ENCODE data around the gene FSTL1.
A peak's percentile ranks its signal among the peaks of the same experiment; 100 is the strongest.

The FSTL1 gene

GRCh38 chr3:120348991-120349854 lies 101.6 kb downstream of the FSTL1 start, which contains the start of gene LRRC58:
LRRC58 (minus strand) TSS chr3:120349354; CDS start chr3:120349243, 111 bp downstream.
- DNase-seq, result peak; percentile 80 to 87

- no peak for DNase-seq
Measured at GRCh38 chr3:120348065-120348990, 102.5 kb downstream of the FSTL1 start.

DNA sequence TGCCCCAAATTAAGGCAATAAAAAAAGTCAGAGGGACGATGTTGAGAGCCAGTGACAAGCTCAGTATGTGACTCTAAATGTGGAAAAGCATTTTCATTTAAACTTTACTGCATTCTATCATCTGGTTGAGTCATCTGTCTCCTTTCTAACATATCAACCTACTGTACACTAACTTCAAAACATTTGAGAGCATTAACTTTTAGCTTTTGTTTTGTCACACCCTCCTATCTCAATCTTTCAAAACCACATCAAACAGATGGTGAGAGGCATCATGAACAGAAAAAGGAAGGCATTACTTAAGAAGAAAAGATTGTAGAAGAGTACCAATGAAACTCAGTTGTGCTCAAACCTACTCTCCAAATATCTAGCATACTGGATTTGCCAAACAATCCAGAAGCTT lies 106.4 kb downstream of the FSTL1 start:
- no peak for DNase-seq
